AG04449 (cell line): Measurements from ENCODE around the gene MORF4L2.

Source experiments
- CTCF ChIA-PET: fragments of 350-600 bp; formaldehyde crosslinking; extraction: SDS; loops from one replicate; lab custom pipeline; 2021; ENCODE audit warnings: antibody characterized with exemption; lab: Yijun Ruan, JAX
- POLR2A ChIA-PET: fragments of 400-600, 350-600 bp; formaldehyde crosslinking; extraction: SDS; loops from one replicate; lab custom pipeline; 2020; ENCODE audit warnings: antibody characterized with exemption, inconsistent platforms; lab: Yijun Ruan, JAX
- DNase-seq: peaks from one replicate; pipeline ENCODE4 v3.0.0-alpha.2; 2010; ENCODE audit warnings: low read depth, low spot score
- H3K4me3 ChIP-seq: 2 replicates; pipeline ENCODE4 v1.5.1; 2011; ENCODE audit warnings: low read depth, mild to moderate bottlenecking, control low read depth, low read length
- TF ChIP-seq, protein P1 (sequence below): IDR thresholded peaks from one replicate; pipeline ENCODE4 v1.5.1; 2011; ENCODE audit warnings: mild to moderate bottlenecking, moderate library complexity, low read length, control low read depth, inconsistent platforms; ENCODE audit not compliant: insufficient read depth; ENCODE audit errors: missing control alignments

Gene MORF4L2

DNA sequence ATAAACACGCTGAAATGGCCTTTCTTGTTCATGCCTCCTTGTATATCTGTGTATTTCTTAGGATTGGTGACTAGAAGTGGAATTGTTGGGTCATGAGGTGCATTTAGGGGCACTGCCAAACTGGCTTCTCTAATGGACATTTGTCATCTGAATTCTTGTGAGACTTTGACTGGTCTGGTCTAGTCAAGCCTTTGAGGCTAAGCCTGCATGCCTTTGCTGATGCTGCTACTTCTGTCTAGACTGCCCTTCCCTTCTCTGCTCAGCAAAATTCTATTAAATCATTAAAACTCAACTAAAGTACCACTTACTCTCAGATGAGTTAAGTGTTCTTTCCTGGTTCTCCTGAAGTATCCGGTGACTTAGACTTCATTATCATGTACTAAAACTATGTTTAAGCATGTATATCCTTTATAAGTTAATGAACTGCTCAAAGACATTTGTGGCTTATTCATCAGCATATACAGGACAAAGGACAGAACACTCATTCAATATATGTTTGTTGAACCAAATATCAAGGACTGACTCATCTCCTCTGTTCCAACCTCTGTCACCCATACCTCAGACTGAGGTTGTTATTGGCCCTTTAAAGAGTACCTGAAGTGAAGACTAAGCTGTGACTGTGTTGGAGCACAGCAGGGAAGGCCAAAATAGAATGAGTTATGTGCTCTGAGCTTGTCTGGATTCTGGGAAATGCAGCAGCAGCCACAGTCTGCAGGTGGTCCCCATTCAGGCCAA is 48.7 kb downstream of the MORF4L2 start:
- POLR2A ChIA-PET = interaction anchor here (0.7 kb wide), 1 partner anchor 22 kb away, joined by 3 read pairs; no protein-coding TSS in a partner anchor
- no peak for DNase-seq
- TF ChIP-seq, protein P1, sequence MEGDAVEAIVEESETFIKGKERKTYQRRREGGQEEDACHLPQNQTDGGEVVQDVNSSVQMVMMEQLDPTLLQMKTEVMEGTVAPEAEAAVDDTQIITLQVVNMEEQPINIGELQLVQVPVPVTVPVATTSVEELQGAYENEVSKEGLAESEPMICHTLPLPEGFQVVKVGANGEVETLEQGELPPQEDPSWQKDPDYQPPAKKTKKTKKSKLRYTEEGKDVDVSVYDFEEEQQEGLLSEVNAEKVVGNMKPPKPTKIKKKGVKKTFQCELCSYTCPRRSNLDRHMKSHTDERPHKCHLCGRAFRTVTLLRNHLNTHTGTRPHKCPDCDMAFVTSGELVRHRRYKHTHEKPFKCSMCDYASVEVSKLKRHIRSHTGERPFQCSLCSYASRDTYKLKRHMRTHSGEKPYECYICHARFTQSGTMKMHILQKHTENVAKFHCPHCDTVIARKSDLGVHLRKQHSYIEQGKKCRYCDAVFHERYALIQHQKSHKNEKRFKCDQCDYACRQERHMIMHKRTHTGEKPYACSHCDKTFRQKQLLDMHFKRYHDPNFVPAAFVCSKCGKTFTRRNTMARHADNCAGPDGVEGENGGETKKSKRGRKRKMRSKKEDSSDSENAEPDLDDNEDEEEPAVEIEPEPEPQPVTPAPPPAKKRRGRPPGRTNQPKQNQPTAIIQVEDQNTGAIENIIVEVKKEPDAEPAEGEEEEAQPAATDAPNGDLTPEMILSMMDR = no peak
- CTCF ChIA-PET = interaction anchor here (3.3 kb wide), 1 partner anchor 8 kb away, joined by 16 read pairs; the partner anchor contains the start of gene TCEAL1
- H3K4me3 ChIP-seq = no peak overlapping the region

DNA sequence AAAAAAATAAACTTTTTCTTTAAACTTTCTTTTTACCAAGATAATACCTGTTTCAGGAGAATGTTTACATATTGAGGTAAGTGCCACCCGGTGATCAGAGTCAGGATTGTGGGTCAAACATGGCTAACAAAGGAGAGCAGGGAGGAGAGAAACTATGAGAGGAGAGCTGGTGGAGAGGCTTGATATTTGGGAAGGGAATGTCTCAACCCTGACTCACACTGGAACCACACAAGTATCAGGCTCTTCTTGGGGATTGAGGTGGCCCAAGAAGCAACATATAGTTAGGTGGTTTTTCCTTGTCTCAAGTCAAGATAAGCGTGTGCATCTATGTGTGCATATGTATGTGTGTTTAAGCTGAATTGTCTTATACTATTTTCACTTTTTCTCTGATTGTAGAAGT is 51.1 kb downstream of the MORF4L2 start:
- TF ChIP-seq, protein P1 = no peak
- no peak for DNase-seq
- POLR2A ChIA-PET = no interaction called here
- CTCF ChIA-PET = no interaction called here
- H3K4me3 ChIP-seq = no peak overlapping the region

DNA sequence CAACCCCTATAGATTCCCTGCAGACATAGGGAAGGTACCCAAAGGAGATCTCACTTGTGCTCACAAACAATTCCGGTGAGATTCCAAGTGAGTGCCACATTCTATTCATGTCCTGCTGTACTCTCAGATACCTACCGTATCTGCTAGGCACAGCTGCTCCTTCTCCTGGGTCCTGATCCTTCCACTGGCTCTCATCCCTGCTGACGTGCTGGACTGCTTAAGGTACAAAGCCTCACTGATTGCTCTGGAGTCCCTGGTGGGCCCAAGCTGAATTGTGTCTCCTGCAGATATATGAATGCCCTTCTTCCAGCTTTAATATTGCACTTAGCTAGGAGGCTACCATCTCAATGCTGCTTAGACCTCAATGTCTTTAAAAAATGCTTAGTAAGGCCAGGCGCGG is 55.4 kb downstream of the MORF4L2 start:
- H3K4me3 ChIP-seq = no peak overlapping the region
- POLR2A ChIA-PET = interaction anchor here (1.3 kb wide), 1 partner anchor 9 kb away, joined by 5 read pairs; no protein-coding TSS in a partner anchor
- CTCF ChIA-PET = interaction anchor here (1.2 to 2.6 kb wide), 8 partner anchors 8 to 97 kb away, joined by 3 to 23 read pairs (median 8); no protein-coding TSS in a partner anchor
- DNase-seq = no peak
- TF ChIP-seq, protein P1 = no peak

DNA sequence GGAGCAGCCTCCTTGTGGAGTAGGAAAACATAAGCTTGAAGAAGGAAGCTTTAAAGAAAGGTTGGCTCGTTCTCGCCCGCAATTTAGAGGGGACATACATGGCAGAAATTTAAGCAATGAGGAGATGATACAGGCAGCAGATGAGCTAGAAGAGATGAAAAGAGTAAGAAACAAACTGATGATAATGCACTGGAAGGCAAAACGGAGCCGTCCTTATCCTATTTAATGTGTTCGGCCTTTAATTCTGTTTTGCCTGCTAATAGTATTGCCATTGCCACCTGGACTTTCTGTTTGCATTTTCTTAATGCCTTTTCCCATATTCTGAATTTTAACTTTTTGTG is 56.4 kb downstream of the MORF4L2 start:
- TF ChIP-seq, protein P1 = no peak
- ChIA-PET CTCF (interaction anchor here (0.7 to 2.6 kb wide), 19 partner anchors 9 to 102 kb away, joined by 3 to 23 read pairs (median 6); no protein-coding TSS in a partner anchor), POLR2A (interaction anchor here (0.6 to 1.3 kb wide), 5 partner anchors 10 to 55 kb away, joined by 3 to 5 read pairs (median 3); no protein-coding TSS in a partner anchor)
- peak overlapping the region; percentile 68 for H3K4me3 ChIP-seq
- DNase-seq = no peak

DNA sequence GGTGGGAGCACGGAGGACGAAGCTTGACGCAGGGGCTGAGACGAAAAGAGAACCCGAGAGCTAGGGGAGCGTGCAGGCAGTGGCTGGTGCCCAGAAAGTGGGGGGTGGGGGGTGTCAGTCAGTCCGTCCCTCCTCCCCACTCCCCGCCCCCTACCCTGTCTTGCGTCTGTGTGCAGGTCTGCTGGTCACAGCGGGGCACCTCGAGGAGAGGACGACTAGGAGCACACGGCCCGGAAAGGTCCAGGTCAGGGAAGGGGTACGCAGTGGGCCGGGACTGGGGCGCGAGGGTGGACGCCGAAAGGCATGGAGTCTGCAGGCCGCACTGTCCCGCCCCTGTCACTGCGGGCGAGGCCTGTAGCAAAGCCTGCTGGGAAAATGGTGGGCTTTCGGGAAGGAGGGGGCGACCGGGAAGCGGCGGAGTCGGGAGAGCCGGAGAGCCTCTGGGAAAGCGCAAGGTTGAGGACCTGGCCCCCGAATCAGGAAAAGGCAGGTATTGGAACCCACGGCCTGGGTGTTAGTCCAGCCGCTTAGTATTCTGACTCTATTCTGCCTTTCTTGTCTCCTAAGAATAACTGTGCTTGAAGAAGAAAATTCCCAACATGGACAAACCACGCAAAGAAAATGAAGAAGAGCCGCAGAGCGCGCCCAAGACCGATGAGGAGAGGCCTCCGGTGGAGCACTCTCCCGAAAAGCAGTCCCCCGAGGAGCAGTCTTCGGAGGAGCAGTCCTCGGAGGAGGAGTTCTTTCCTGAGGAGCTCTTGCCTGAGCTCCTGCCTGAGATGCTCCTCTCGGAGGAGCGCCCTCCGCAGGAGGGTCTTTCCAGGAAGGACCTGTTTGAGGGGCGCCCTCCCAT is 57.0 kb downstream of the MORF4L2 start:
- H3K4me3 ChIP-seq = peak overlapping the region; percentile 68
- CTCF ChIA-PET = interaction anchor here (0.7 to 2.6 kb wide), 18 partner anchors 10 to 102 kb away, joined by 3 to 23 read pairs (median 6); no protein-coding TSS in a partner anchor
- TF ChIP-seq, protein P1 = peak; percentile 76
- POLR2A ChIA-PET = interaction anchor here (0.6 to 1.3 kb wide), 5 partner anchors 11 to 56 kb away, joined by 3 to 5 read pairs (median 3); no protein-coding TSS in a partner anchor
- no peak for DNase-seq
